Measurements from ENCODE around the gene ANKS1B.

Gene ANKS1B

GRCh38 chr12:99383258-99383657 is 601.5 kb downstream of the ANKS1B start:
- TF ChIP-seq CTCF (IDR thresholded peaks at IDR 0.05) = no peak

- no peak for TF ChIP-seq CTCF (IDR thresholded peaks at IDR 0.05)
These were observed 602.7 kb downstream of the ANKS1B start for GRCh38 chr12:99381992-99382391.

DNA sequence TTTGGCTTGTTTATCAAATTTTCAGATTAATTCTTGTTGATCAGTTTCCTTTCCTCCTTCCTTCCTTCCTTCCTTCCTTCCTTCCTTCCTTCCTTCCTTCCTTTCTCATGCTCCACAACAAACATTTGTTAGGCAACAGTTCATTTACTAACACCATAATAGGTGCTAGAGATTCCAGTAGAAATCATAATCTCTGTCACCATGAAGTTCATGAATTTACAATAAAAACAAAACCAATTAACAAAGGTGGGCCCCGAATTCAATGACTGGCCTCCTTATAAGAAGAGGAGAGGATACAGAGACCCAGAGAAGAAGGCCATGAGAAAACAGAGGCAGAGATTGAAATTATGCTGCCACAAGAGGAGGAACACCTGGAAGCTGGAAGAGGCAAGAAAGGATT is 604.0 kb downstream of the ANKS1B start:
- no peak for TF ChIP-seq CTCF (IDR thresholded peaks at IDR 0.05)

GRCh38 chr12:99374023-99374422 is 610.7 kb downstream of the ANKS1B start:
- TF ChIP-seq CTCF (IDR thresholded peaks at IDR 0.05) = no peak

DNA sequence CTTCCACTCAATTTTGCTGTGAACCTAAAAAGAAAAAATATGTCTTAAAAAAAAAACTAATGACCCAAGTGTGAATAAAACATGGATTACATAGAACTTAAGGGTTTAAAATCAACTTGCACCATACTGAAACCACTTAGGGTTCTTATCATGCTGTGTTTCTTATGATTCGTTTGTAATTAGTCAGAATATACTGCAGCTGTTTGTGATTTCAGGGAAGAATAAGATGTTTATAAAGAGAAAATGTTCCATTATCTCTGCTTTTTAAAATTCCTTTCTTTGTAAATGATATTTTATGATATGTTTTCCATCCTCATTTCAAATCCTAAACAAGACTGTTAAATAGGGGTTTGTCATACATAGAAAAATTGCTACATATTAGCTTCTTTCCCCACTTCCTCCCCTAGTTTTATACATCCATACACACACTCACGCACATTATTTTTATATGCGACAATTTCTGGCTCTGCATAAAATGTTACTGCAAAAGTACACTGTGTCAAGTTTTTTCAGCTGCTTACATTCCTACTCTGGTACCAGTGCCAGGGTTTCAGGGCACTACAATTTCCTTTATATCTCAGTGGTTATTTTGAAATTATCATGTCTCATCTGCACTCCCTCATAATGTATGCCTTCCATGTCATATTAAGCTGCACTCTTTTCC is 612.3 kb downstream of the ANKS1B start:
- no peak for TF ChIP-seq CTCF (IDR thresholded peaks at IDR 0.05)

DNA sequence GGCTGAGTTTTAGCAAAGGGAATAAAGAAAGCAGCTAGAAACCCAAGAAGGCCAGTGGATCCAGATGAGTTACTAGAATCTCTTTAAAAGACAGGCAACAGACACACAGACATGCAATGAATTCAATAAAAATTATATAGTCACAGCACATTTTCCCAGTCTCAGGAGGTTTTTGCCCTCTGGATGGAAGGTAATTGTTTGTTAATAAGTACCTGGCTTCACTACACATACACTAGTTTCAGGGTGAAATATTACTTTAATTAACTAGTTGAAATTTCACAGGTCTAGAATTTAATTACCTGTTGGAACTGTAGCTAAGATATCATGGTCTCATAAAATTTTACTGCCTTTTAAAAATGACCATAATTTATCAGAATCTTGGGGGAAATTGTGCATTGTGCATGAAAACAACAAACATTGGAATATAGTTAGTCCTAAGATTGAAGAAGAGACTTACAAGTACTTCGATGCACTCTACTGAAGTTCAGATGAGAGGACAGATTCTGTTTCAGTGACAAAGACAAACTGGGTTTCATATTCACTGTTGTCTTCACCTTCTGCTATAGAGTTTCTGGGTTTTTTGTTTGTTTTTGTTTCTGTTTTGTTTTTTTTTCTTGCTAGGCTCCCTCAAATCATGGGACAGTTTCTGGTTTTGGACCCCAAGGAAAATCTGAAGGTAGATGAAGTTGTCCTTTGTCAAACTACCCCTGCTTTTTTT is 614.2 kb downstream of the ANKS1B start:
- no peak for TF ChIP-seq CTCF (IDR thresholded peaks at IDR 0.05)

- TF ChIP-seq CTCF (IDR thresholded peaks at IDR 0.05) = no peak
These were observed 617.6 kb downstream of the ANKS1B start for GRCh38 chr12:99367181-99367580.
